Epithelial cell of umbilical artery (primary cell): ENCODE results near the gene NFIX. TPM values are rescaled to one million over a fixed set of nuclear protein-coding genes. Genes with fewer than 3 reads are reported as not detected.

Source experiments
- total RNA-seq: library from RNA; depleted of rRNA; stranded (reverse); fragments of >200 nt; gene quantifications from 2 replicates; pipeline ENCODE4 v1.2.3, GENCODE V29; 2014

The NFIX gene
- total RNA-seq, result 5.5 and 13.1 TPM in 2 replicates

DNA sequence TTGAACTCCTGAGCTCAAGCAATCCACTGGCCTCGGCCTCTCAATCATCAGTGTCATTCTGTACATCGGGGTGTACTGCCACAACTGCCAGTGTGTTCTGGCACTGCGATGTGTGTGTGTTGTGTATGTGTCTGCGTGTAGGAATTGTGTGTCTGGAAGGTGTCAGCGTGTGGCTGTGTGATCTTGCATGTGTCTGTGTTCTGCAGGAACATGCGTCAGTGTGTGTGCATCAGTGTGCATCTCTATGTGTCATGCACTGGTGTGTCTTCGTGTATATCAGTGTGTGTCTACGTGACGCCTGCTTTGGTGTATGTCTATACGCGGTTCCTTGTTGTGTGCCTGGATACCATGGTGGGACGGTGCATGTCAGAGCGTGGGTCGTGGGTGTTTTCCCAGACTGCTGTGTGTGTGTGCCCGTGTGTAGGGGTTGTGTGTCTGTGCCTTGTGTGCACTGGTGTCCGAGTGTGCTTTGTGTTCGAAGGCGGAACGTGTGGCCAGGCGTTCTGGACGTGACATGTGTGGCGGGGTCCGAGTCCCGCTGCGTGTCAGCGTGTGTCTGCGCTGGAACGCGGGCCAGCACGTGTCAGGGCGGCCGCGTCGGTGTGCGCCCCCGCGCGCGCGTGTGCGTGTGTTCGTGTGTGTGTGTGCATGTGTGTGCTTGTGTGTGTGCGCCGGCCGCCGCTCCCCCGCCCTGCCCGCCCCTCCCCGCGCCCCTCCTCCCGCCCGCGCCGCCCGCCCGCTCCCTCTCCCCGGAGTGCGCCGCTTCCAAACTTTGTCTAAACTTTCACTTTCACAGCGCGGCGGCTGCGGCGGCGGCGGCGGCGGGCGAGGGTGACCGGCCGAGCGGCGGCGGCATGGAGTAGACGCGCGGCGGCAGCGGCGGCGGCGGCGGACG is at the start of gene NFIX:
Gene NFIX (plus strand): TSS at position 775 of the 895 bp plus-strand sequence. CDS start 363 bp downstream, outside the sequence.

DNA sequence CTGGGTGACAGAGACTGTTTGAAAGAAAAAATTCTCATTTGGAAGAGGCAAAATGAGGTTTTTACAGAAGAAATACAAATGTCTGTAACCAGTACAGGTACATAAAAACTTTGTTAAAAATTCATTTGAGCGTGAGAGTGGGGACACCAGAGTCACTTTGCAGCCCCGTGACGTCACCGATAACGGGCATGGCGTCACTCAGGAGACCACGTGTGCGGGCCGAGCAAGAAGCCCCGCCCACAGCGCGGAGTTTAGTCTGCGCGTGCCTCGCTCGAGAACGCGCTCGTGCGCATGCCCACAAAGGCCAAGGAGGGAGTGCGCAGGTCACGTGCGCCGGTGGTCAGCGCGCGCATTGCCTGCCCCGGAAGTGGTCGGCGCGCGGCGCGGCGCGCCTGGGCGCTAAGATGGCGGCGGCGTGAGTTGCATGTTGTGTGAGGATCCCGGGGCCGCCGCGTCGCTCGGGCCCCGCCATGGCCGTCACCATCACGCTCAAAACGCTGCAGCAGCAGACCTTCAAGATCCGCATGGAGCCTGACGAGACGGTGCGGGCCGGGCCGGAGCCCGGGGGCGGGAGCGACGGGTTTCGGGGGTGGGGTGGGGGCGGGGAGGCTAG is 49.7 kb upstream of the NFIX start, which contains the start of gene RAD23A:
Gene RAD23A (plus strand): TSS at position 384 of the 613 bp plus-strand sequence. CDS start 87 bp downstream, at position 471.

DNA sequence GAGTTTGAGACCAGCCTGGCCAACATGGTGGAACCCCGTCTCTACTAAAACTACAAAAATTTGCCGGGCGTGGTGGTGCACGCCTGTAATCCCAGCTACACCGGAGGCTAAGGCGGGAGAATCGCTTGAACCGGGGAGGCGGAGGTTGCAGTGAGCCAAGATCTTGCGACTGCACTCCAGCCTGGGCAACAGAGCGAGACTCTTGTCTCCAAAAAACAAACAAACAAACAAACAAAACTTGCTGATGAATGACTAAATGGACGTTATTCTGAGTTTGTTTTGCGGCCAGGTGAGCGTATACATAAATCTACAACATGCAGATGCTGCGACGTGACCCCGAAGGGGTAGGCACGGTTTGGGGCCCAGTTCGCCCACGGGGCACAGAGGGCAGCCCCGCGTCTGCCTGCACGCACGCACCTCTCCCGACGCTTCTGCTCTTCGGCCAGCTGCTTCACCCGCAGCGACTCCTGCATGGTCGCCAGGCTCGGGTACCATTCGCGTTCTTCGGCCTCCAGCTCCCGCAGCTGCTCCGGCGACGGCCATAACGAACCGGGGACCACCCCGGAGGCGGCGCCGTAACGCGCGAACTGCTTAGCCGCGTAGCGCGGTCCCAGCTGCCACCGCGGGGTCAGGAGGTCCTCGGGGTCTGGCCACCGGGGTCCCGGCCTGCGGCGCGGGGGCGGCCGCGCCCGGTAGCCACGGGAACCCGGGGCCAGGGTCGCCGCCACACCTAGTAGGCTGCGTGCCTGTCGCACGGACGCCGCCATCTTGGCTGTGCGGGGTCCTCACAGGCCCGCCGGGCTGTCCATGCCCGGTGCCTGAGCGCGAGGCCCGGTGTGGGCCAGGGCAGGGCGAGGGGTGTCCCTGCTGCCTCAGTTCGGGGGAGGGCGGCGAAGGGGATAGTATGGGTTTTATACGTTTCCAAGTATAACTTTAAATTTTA is 38.6 kb upstream of the NFIX start, which contains the start of gene GADD45GIP1:
Gene GADD45GIP1 (minus strand): TSS at position 778 of the 943 bp plus-strand sequence. CDS start 11 bp downstream, at position 767.

DNA sequence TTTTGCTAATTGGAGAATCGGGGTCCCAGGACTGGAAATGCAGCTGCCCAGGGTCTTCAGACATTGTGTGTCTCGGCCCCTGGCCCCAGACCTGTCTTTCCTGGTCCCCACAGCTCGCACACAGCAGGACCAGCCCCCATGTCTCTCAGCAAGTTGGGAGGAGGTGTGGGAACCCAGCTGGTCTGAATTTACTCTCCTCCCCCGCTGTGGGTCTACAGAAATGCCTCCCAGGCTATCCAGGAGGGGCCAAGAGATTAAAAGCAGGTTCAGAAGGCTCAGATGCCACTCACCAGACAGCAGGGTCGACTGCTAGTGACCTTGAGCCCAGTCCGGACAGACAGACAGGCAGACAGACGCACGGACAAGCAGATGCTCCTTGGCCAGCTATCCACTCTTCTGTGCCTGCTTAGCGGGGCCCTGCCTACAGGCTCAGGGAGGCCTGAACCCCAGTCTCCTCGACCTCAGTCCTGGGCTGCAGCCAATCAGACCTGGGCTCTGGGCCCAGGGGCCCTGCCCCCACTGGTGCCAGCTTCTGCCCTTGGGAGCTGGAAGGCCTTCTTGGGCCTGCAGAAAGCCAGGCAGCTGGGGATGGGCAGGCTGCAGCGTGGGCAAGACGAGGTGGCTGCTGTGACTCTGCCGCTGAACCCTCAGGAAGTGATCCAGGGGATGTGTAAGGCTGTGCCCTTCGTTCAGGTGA is 25.8 kb upstream of the NFIX start, which contains the start of gene DAND5:
Gene DAND5 (plus strand): TSS at position 285 of the 697 bp plus-strand sequence. CDS start 85 bp downstream, at position 370.

DNA sequence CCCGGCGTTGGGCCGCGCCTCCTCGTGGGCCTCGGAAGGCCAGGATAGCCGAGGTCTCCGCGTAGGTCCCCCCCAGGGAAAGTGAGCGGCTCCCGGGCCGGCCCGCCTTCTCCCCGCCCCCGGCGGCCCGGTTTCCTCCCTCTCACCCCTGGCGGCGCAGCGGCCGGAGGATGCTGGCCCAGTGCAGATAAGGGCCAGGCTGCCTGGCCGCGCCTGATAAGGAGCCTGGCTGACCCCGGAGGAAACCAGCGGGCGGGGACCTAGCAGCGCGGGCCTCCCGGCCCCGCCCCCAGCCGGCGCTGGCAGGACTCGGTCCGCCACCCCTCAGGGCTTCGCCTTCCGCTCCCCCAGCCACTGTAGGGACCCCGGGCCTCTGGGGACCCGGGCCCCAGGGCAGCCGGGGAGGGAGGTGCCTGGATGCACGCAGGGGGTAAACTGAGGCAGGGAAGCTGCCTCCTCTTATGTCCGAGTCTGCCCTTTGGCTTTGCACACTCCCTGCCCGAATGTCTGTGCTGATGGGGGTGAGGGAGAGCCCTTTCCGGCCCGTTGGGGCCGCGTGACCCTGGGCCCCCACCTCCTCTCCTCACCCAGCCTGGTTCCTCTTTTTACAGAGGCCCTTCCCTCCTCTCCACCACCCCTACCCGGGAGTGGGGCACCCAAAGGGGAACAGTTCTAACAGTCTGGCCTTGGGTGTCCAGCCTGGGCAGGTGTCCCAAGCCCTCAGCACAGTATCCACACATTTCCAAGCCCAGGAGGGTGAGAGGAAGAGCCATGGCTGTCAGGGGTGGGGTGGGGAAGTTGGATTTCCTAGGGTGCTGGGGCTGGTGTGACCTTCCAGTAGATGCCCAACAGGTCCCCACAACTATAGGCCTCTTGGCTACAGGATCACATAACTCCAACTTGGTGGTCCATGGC is 107.6 kb downstream of the NFIX start, which contains the start of gene LYL1:
Gene LYL1 (minus strand): TSS at position 193 of the 915 bp plus-strand sequence. CDS start 1,687 bp downstream, outside the sequence.

DNA sequence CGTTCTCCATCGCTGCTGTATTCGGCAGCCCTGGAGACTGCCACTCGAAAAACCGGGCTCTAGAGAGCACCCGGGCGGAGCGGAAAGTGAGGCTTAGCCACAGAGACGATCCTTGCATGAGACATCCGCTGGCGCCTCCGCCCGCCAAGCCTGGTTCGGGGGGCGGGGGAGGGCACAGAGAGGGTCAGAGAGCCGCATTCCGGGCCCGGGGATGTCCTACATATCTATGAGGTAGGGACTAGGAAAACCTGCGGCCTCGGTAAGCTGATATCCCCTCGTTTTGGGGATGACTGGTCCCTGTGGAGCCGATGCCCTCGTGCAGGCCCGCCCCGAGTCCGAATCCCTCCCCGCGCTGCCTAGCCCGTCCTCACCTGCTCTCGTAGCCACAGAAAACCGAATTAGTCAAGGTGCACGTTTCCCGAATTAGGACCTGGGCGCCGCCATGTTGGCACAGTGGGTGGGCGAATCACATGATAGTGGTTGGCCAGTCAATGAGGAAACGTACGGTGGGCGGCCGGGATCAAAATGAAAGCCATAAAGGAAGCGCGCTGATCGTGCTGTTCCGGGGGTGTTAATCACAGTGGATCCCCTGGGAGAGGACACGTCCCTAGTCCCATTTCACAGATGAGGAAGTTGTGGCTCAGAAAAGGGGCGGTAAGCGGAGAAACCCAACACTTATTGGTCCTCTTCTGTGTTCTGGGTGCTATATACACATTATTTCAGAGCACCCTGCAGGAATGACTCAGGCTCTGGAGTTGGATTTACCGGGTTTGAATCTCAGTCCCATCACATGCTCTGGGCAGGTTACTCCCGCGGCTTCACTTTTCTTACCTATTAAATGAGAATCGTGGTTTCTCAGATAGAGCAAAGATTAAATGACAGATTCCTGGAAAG is 121.3 kb downstream of the NFIX start, which contains the start of gene TRMT1:
Gene TRMT1 (minus strand): TSS at position 459 of the 894 bp plus-strand sequence. CDS start 341 bp downstream, at position 118.

DNA sequence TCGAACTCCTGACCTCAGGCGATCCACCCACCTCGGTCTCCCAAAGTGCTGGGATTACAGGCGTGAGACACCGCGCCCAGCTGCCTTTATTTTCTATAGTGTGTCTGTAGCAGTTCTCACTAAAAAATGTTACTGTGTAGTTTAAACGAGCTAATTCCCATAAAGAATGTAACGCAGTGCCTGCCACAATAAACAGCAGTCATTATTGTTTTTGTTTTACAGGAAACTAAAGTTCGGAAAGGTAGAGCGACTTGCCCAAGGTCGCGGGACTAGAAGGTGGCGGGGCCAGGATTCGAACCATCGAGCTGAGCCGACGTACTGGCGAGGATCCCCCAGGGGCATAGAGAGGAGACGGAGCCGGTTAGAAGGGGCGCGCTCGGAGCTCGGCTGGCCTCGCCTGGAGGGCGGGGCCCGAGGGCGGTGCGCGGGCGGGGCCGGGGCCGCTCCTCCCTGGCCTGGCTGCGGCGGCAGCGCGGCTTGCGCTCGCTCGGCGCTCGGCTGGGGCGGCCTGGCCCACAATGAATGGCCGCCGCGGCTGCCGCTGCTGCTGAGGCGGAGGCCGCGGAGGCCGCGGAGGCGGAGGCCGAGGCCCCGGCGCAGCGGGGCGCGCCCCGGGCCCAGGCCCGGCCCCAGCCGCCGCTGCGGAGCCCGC is 122.6 kb downstream of the NFIX start, which contains the start of gene NACC1:
Gene NACC1 (plus strand): TSS at position 493 of the 652 bp plus-strand sequence. CDS start 16,944 bp downstream, outside the sequence.

Other genes starting within 250 kb of the NFIX start
- not detected in 2 replicates for gene BEST2, start 243.7 kb upstream of the NFIX start, total RNA-seq
- 7.1 and 8.5 TPM in 2 replicates for gene HOOK2, start 219.9 kb upstream of the NFIX start, total RNA-seq
- gene JUNB, start 204.0 kb upstream of the NFIX start, total RNA-seq, result 48.3 and 73.4 TPM in 2 replicates
- 258 and 276 TPM in 2 replicates for gene PRDX2, start 193.7 kb upstream of the NFIX start, total RNA-seq
- not detected in 2 replicates for gene THSD8, start 193.4 kb upstream of the NFIX start, total RNA-seq
- 35.4 and 36.8 TPM in 2 replicates for gene RNASEH2A, start 188.9 kb upstream of the NFIX start, total RNA-seq
- gene RTBDN, start 160.9 kb upstream of the NFIX start, total RNA-seq, result not detected in 2 replicates
- gene MAST1, start 157.0 kb upstream of the NFIX start, total RNA-seq, result under 0.01 and 0.65 TPM in 2 replicates
- gene DNASE2, start 114.0 kb upstream of the NFIX start, total RNA-seq, result 15.6 and 21.4 TPM in 2 replicates
- under 0.01 TPM in 1 of 2 replicates, not detected in the other for gene KLF1, start 108.3 kb upstream of the NFIX start, total RNA-seq
- gene GCDH, start 104.3 kb upstream of the NFIX start, total RNA-seq, result 48.1 and 50.6 TPM in 2 replicates
- gene SYCE2, start 76.2 kb upstream of the NFIX start, total RNA-seq, result 0.30 and 0.32 TPM in 2 replicates
- gene FARSA, start 61.8 kb upstream of the NFIX start, total RNA-seq, result 60.1 and 63.2 TPM in 2 replicates
- 1,595 and 1,926 TPM in 2 replicates for gene CALR, start 56.9 kb upstream of the NFIX start, total RNA-seq
- 50.0 and 66.1 TPM in 2 replicates for gene RAD23A, start 49.6 kb upstream of the NFIX start, total RNA-seq
- gene GADD45GIP1, start 38.3 kb upstream of the NFIX start, total RNA-seq, result 34.7 and 39.3 TPM in 2 replicates
- not detected in 2 replicates for gene DAND5, start 25.9 kb upstream of the NFIX start, total RNA-seq
- 99.7 and 105 TPM in 2 replicates for gene LYL1, start 107.4 kb downstream of the NFIX start, total RNA-seq
- gene TRMT1, start 121.3 kb downstream of the NFIX start, total RNA-seq, result 40.6 and 44.5 TPM in 2 replicates
- gene NACC1, start 122.8 kb downstream of the NFIX start, total RNA-seq, result 35.4 and 36.2 TPM in 2 replicates
- gene STX10, start 154.9 kb downstream of the NFIX start, total RNA-seq, result 86.3 and 95.8 TPM in 2 replicates
- 27.7 and 40.0 TPM in 2 replicates for gene IER2, start 154.9 kb downstream of the NFIX start, total RNA-seq